ENCODE data around the gene ELOVL1.

DNA sequence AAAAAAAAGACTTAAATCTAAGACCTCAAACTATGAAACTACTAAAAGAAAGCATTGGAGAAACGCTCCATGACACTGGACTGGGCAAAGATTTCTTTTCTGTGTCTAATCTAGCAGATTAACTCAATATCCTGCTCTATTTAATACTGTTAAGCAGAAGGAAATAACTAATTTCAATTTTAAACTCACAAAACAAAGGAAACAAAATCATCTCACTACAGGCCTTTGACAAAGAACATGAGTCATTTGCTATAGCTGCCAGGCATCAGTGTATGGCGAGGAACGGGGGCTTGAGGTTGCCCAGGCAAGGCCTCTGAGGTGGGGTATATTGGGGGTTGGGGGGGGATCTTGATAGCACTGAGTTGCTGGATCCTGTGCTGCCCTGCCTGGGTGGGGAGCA lies 42.8 kb upstream of the ELOVL1 start:
- TF ChIP-seq, protein P1, sequence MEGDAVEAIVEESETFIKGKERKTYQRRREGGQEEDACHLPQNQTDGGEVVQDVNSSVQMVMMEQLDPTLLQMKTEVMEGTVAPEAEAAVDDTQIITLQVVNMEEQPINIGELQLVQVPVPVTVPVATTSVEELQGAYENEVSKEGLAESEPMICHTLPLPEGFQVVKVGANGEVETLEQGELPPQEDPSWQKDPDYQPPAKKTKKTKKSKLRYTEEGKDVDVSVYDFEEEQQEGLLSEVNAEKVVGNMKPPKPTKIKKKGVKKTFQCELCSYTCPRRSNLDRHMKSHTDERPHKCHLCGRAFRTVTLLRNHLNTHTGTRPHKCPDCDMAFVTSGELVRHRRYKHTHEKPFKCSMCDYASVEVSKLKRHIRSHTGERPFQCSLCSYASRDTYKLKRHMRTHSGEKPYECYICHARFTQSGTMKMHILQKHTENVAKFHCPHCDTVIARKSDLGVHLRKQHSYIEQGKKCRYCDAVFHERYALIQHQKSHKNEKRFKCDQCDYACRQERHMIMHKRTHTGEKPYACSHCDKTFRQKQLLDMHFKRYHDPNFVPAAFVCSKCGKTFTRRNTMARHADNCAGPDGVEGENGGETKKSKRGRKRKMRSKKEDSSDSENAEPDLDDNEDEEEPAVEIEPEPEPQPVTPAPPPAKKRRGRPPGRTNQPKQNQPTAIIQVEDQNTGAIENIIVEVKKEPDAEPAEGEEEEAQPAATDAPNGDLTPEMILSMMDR (conservative IDR thresholded peaks at IDR 0.05; ENCODE audit: low read depth in 2 of 2) = no peak
- TF ChIP-seq, protein P2, sequence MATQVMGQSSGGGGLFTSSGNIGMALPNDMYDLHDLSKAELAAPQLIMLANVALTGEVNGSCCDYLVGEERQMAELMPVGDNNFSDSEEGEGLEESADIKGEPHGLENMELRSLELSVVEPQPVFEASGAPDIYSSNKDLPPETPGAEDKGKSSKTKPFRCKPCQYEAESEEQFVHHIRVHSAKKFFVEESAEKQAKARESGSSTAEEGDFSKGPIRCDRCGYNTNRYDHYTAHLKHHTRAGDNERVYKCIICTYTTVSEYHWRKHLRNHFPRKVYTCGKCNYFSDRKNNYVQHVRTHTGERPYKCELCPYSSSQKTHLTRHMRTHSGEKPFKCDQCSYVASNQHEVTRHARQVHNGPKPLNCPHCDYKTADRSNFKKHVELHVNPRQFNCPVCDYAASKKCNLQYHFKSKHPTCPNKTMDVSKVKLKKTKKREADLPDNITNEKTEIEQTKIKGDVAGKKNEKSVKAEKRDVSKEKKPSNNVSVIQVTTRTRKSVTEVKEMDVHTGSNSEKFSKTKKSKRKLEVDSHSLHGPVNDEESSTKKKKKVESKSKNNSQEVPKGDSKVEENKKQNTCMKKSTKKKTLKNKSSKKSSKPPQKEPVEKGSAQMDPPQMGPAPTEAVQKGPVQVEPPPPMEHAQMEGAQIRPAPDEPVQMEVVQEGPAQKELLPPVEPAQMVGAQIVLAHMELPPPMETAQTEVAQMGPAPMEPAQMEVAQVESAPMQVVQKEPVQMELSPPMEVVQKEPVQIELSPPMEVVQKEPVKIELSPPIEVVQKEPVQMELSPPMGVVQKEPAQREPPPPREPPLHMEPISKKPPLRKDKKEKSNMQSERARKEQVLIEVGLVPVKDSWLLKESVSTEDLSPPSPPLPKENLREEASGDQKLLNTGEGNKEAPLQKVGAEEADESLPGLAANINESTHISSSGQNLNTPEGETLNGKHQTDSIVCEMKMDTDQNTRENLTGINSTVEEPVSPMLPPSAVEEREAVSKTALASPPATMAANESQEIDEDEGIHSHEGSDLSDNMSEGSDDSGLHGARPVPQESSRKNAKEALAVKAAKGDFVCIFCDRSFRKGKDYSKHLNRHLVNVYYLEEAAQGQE (IDR thresholded peaks at IDR 0.05; ENCODE audit: unreplicated experiment) = no peak
- TF ChIP-seq POLR2AphosphoS5 (IDR thresholded peaks at IDR 0.05; ENCODE audit: low read depth) (no peak), EZH2 (IDR thresholded peaks at IDR 0.05; ENCODE audit: low read depth, unreplicated experiment) (no peak), JUNB (IDR thresholded peaks at IDR 0.05; ENCODE audit: unreplicated experiment) (no peak), CREB1 (CRISPR knock-in tag; IDR thresholded peaks at IDR 0.05; ENCODE audit: low read depth) (no peak), EZH2phosphoT487 (IDR thresholded peaks at IDR 0.05; ENCODE audit: unreplicated experiment) (no peak), ZNF114 (CRISPR knock-in tag; IDR thresholded peaks at IDR 0.05) (no peak), ZNF331 (CRISPR knock-in tag; IDR thresholded peaks at IDR 0.05; ENCODE audit: low read depth) (no peak), STAT1 (IDR thresholded peaks at IDR 0.05; ENCODE audit: unreplicated experiment) (no peak)
- TF ChIP-seq, protein P3, sequence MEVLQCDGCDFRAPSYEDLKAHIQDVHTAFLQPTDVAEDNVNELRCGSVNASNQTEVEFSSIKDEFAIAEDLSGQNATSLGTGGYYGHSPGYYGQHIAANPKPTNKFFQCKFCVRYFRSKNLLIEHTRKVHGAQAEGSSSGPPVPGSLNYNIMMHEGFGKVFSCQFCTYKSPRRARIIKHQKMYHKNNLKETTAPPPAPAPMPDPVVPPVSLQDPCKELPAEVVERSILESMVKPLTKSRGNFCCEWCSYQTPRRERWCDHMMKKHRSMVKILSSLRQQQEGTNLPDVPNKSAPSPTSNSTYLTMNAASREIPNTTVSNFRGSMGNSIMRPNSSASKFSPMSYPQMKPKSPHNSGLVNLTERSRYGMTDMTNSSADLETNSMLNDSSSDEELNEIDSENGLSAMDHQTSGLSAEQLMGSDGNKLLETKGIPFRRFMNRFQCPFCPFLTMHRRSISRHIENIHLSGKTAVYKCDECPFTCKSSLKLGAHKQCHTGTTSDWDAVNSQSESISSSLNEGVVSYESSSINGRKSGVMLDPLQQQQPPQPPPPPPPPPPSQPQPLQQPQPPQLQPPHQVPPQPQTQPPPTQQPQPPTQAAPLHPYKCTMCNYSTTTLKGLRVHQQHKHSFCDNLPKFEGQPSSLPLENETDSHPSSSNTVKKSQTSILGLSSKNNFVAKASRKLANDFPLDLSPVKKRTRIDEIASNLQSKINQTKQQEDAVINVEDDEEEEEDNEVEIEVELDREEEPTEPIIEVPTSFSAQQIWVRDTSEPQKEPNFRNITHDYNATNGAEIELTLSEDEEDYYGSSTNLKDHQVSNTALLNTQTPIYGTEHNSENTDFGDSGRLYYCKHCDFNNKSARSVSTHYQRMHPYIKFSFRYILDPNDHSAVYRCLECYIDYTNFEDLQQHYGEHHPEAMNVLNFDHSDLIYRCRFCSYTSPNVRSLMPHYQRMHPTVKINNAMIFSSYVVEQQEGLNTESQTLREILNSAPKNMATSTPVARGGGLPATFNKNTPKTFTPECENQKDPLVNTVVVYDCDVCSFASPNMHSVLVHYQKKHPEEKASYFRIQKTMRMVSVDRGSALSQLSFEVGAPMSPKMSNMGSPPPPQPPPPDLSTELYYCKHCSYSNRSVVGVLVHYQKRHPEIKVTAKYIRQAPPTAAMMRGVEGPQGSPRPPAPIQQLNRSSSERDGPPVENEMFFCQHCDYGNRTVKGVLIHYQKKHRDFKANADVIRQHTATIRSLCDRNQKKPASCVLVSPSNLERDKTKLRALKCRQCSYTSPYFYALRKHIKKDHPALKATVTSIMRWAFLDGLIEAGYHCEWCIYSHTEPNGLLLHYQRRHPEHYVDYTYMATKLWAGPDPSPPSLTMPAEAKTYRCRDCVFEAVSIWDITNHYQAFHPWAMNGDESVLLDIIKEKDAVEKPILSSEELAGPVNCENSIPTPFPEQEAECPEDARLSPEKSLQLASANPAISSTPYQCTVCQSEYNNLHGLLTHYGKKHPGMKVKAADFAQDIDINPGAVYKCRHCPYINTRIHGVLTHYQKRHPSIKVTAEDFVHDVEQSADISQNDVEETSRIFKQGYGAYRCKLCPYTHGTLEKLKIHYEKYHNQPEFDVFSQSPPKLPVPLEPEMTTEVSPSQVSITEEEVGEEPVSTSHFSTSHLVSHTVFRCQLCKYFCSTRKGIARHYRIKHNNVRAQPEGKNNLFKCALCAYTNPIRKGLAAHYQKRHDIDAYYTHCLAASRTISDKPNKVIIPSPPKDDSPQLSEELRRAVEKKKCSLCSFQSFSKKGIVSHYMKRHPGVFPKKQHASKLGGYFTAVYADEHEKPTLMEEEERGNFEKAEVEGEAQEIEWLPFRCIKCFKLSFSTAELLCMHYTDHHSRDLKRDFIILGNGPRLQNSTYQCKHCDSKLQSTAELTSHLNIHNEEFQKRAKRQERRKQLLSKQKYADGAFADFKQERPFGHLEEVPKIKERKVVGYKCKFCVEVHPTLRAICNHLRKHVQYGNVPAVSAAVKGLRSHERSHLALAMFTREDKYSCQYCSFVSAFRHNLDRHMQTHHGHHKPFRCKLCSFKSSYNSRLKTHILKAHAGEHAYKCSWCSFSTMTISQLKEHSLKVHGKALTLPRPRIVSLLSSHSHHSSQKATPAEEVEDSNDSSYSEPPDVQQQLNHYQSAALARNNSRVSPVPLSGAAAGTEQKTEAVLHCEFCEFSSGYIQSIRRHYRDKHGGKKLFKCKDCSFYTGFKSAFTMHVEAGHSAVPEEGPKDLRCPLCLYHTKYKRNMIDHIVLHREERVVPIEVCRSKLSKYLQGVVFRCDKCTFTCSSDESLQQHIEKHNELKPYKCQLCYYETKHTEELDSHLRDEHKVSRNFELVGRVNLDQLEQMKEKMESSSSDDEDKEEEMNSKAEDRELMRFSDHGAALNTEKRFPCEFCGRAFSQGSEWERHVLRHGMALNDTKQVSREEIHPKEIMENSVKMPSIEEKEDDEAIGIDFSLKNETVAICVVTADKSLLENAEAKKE (CRISPR knock-in tag; IDR thresholded peaks at IDR 0.05) = no peak
- TF ChIP-seq, protein P4, sequence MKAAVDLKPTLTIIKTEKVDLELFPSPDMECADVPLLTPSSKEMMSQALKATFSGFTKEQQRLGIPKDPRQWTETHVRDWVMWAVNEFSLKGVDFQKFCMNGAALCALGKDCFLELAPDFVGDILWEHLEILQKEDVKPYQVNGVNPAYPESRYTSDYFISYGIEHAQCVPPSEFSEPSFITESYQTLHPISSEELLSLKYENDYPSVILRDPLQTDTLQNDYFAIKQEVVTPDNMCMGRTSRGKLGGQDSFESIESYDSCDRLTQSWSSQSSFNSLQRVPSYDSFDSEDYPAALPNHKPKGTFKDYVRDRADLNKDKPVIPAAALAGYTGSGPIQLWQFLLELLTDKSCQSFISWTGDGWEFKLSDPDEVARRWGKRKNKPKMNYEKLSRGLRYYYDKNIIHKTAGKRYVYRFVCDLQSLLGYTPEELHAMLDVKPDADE (IDR thresholded peaks at IDR 0.05) = no peak

Data from GM23338 (cell line).